GM23338 (cell line): ENCODE data around the gene PVALEF.

Experiments used
- CREB1 ChIP-seq: fragments of 250-450 bp; sonication (Bioruptor Pico); IDR thresholded peaks from 2 replicates; pipeline ENCODE4 v1.5.0; 2020; ENCODE audit warnings: low read depth, mild to moderate bottlenecking, moderate library complexity
- EZH2 ChIP-seq: fragments of 200-600 bp; sonication (generic); IDR thresholded peaks from one replicate; pipeline ENCODE4 v1.8.0; 2017; ENCODE audit warnings: antibody characterized with exemption, mild to moderate bottlenecking, low read depth; ENCODE audit not compliant: unreplicated experiment
- EZH2phosphoT487 ChIP-seq: fragments of 200-600 bp; sonication (generic); IDR thresholded peaks from one replicate; pipeline ENCODE4 v1.8.1; 2018; ENCODE audit warnings: antibody characterized with exemption; ENCODE audit not compliant: unreplicated experiment
- JUNB ChIP-seq: IDR thresholded peaks from one replicate; pipeline ENCODE4 v1.6.1; 2016; ENCODE audit warnings: antibody characterized with exemption; ENCODE audit not compliant: unreplicated experiment
- POLR2AphosphoS5 ChIP-seq: IDR thresholded peaks from 2 replicates; pipeline ENCODE4 v1.6.1; 2016; ENCODE audit warnings: antibody characterized with exemption, low read depth
- STAT1 ChIP-seq: IDR thresholded peaks from one replicate; pipeline ENCODE4 v1.6.1; 2016; ENCODE audit warnings: antibody characterized with exemption; ENCODE audit not compliant: unreplicated experiment
- ZNF331 ChIP-seq: fragments of 250-450 bp; sonication (Bioruptor Pico); IDR thresholded peaks from 2 replicates; pipeline ENCODE4 v1.5.0; 2020; ENCODE audit warnings: low read depth, mild to moderate bottlenecking, moderate library complexity
- TF ChIP-seq, protein P1 (sequence below), 2 experiments: fragments of 200-600 bp in 1 of 2; sonication (generic) in 1 of 2; conservative IDR thresholded peaks; 2 replicates each; pipeline versions ENCODE4 v1.5.1 to v1.6.1; 2016 to 2017; ENCODE audit warnings: antibody characterized with exemption in 2 of 2, low read depth in 2 of 2, mild to moderate bottlenecking in 2 of 2, moderate library complexity in 1 of 2
- TF ChIP-seq, protein P2 (sequence below): IDR thresholded peaks from 2 replicates; pipeline ENCODE4 v1.6.1; 2016; ENCODE audit warnings: antibody characterized with exemption
- TF ChIP-seq, protein P3 (sequence below): IDR thresholded peaks from one replicate; pipeline ENCODE4 v1.6.1; 2018; ENCODE audit warnings: antibody characterized with exemption; ENCODE audit not compliant: unreplicated experiment

DNA sequence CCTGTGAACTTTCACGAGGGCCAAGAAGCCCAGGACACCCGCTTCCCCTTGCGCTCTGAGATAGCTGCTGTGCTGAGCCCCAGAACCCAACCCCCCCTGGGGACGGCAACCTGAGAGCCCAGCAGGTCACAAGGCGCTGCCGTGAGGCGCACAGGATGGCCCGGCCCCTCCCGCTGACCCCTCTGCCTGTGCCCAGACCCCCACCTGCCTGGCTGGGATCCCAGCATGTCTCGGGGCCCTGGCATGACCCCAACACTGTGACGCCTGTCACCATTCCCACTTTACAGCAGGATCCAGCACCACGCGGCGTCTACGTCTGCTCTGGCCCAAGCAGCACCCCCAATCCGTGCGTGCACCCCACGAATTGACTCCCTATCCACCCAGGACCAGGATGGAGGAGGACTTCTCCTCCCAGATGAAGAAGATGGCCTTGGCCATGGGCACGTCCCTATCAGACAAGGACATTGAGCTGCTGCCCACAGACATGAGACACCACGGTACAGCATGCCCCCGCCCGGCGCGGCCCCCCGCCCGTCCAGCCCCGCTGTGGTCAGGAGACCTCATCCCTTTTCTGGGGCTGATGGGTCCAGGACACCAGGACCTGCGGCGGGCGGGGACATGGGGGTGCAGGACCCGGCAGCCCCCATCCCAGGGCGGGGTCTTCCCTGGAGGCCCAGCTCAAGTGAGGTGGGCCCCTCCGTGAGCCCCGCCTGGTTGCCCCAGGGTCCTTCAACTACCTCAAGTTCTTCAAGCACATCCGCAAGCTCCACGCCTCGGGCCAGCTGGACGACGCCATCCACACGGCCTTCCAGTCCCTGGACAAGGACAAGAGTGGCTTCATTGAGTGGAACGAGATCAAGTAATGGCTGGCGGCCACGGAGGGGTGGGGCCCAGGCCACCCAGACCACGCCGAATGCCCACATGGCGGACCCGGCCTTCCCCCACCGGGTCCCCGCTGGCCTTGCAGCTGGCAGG, 15.8 kb downstream of the PVALEF start:
- TF ChIP-seq, protein P1, sequence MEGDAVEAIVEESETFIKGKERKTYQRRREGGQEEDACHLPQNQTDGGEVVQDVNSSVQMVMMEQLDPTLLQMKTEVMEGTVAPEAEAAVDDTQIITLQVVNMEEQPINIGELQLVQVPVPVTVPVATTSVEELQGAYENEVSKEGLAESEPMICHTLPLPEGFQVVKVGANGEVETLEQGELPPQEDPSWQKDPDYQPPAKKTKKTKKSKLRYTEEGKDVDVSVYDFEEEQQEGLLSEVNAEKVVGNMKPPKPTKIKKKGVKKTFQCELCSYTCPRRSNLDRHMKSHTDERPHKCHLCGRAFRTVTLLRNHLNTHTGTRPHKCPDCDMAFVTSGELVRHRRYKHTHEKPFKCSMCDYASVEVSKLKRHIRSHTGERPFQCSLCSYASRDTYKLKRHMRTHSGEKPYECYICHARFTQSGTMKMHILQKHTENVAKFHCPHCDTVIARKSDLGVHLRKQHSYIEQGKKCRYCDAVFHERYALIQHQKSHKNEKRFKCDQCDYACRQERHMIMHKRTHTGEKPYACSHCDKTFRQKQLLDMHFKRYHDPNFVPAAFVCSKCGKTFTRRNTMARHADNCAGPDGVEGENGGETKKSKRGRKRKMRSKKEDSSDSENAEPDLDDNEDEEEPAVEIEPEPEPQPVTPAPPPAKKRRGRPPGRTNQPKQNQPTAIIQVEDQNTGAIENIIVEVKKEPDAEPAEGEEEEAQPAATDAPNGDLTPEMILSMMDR (conservative IDR thresholded peaks at IDR 0.05; ENCODE audit: low read depth in 2 of 2) = no peak
- TF ChIP-seq, protein P2, sequence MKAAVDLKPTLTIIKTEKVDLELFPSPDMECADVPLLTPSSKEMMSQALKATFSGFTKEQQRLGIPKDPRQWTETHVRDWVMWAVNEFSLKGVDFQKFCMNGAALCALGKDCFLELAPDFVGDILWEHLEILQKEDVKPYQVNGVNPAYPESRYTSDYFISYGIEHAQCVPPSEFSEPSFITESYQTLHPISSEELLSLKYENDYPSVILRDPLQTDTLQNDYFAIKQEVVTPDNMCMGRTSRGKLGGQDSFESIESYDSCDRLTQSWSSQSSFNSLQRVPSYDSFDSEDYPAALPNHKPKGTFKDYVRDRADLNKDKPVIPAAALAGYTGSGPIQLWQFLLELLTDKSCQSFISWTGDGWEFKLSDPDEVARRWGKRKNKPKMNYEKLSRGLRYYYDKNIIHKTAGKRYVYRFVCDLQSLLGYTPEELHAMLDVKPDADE = no peak
- TF ChIP-seq POLR2AphosphoS5 (no peak), JUNB (no peak), CREB1 (CRISPR knock-in tag) (no peak), EZH2 (no peak), STAT1 (no peak), EZH2phosphoT487 (no peak), ZNF331 (CRISPR knock-in tag) (no peak)
- TF ChIP-seq, protein P3, sequence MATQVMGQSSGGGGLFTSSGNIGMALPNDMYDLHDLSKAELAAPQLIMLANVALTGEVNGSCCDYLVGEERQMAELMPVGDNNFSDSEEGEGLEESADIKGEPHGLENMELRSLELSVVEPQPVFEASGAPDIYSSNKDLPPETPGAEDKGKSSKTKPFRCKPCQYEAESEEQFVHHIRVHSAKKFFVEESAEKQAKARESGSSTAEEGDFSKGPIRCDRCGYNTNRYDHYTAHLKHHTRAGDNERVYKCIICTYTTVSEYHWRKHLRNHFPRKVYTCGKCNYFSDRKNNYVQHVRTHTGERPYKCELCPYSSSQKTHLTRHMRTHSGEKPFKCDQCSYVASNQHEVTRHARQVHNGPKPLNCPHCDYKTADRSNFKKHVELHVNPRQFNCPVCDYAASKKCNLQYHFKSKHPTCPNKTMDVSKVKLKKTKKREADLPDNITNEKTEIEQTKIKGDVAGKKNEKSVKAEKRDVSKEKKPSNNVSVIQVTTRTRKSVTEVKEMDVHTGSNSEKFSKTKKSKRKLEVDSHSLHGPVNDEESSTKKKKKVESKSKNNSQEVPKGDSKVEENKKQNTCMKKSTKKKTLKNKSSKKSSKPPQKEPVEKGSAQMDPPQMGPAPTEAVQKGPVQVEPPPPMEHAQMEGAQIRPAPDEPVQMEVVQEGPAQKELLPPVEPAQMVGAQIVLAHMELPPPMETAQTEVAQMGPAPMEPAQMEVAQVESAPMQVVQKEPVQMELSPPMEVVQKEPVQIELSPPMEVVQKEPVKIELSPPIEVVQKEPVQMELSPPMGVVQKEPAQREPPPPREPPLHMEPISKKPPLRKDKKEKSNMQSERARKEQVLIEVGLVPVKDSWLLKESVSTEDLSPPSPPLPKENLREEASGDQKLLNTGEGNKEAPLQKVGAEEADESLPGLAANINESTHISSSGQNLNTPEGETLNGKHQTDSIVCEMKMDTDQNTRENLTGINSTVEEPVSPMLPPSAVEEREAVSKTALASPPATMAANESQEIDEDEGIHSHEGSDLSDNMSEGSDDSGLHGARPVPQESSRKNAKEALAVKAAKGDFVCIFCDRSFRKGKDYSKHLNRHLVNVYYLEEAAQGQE = no peak
